ENCODE measurements around the gene NMUR1. TPM values are rescaled to one million over a fixed set of nuclear protein-coding genes. Genes with fewer than 3 reads are reported as not detected.
A peak's percentile ranks its signal among the peaks of the same experiment; 100 is the strongest.
"Not testable (repeated sequence)": the region's sequence is repeated elsewhere in the genome, so short reads cannot be mapped to it uniquely, and the experiment has no call there.

Gene NMUR1
- total RNA-seq, 4 donors from 2014 or later, result 0.15 to 0.31 (median 0.21) TPM; not detected in 1

DNA sequence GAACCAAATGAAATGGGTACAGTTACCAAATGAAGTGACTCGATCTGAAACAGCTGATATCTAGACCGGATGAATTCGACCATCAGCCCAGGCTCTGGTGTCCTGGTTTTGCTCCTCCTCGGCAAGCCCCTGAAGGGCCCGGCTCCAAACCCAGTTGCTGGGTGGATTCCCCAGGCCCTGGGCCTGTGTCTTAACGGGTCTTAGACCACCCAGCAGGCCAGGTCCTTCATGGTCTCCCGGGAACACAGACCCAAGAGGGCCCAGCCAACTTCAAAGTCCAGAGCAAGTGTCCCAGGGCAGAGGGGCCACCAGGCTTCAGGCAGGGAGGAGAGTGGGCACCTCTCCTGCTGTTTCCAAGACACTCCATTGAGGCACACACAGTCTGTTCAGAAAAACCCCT, 26.7 kb upstream of the NMUR1 start:
- peaks cover 4% of the 10 kb centered on the region for H3K9me3 ChIP-seq
- TF ChIP-seq EP300 (IDR thresholded peaks at IDR 0.05), result no peak
- TF ChIP-seq POLR2AphosphoS5 (IDR thresholded peaks at IDR 0.05), result no peak
- TF ChIP-seq, protein P1, sequence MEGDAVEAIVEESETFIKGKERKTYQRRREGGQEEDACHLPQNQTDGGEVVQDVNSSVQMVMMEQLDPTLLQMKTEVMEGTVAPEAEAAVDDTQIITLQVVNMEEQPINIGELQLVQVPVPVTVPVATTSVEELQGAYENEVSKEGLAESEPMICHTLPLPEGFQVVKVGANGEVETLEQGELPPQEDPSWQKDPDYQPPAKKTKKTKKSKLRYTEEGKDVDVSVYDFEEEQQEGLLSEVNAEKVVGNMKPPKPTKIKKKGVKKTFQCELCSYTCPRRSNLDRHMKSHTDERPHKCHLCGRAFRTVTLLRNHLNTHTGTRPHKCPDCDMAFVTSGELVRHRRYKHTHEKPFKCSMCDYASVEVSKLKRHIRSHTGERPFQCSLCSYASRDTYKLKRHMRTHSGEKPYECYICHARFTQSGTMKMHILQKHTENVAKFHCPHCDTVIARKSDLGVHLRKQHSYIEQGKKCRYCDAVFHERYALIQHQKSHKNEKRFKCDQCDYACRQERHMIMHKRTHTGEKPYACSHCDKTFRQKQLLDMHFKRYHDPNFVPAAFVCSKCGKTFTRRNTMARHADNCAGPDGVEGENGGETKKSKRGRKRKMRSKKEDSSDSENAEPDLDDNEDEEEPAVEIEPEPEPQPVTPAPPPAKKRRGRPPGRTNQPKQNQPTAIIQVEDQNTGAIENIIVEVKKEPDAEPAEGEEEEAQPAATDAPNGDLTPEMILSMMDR (IDR thresholded peaks at IDR 0.05), result no peak
- TF ChIP-seq POLR2A (IDR thresholded peaks at IDR 0.05), result no peak
- H3K27ac ChIP-seq, result no peak overlapping the region

DNA sequence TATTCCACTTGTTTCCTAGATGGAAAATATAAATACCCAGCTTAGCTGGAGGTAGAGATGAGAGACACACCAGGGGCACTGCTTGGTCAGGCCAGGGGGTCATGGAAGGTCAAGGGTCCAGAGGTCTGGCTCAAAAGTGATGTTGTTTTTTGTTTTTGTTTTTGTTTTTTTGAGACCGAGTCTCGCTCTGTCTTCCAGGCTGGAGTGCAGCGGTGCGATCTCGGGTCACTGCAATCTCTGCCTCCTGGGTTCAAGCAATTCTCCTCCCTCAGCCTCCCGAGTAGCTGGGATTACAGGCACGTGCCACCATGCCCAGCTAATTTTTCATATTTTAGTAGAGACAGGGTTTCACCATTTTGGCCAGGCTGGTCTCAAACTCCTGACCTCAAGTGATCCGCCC, 26.3 kb upstream of the NMUR1 start:
- not testable (repeated sequence) for H3K27me3 ChIP-seq; DNase-seq (ENCODE audit: low spot score in 2 of 2); H3K4me3 ChIP-seq; H3K36me3 ChIP-seq; H3K27ac ChIP-seq; H3K9me3 ChIP-seq
- H3K4me1 ChIP-seq, result peaks cover 20% of the 10 kb centered on the region
- 93% methylated on average over 8 of the region's 8 CpGs for WGBS

More for the DNA sequence above, 26.7 kb upstream of the NMUR1 start:
- DNase-seq (ENCODE audit: low spot score in 2 of 2), result no peak
- WGBS, result 76% methylated on average over 5 of the region's 7 CpGs
- H3K36me3 ChIP-seq, result no peaks in the 10 kb centered on the region
- H3K4me3 ChIP-seq, result no peak overlapping the region
- H3K4me1 ChIP-seq, result peaks cover 20% of the 10 kb centered on the region
- H3K27me3 ChIP-seq, result no peaks in the 10 kb centered on the region

DNA sequence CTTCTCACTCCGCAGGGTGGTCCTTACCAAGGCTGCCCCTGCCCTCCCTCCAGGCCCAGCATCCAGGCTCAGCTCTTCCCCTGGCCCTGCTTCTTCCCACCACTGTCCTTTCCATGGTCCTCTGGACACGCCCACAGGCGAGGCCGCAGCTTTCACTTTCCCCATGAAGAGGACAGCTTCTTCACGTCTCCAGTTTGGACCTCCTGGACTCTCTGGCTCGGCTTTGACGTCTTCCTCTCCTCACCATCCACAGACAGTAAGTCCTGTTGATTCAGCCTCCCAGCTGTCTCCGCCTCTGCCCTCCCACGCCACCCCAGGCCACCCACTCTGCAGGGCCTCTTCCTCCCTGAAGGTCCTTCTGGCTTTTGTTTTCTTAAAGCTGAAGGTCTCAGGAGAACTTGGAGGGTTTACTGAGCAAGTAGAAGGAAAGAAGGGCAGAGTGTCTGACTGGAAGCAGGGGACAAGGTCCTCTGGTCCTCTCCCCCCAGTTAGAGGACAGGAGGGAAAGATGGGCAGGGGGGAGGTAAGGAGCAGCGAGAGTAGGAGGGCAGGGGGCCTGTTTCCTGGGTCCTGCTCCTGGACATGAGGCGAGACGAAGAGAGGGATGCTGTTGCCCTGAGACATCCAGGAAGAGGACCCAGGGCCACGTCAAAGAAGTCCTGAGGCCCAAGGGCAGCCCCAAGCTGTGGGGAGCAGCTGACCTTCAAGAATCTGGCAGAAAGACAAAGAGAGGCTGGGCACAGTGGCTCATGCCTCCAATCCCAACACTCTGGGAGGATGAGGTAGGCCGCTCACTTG, 24.7 kb upstream of the NMUR1 start:
- DNase-seq (ENCODE audit: low spot score in 2 of 2), result no peak
- H3K9me3 ChIP-seq, result peaks cover 4% of the 10 kb centered on the region
- no peaks in the 10 kb centered on the region for H3K27me3 ChIP-seq
- 61% methylated on average over 14 of the region's 14 CpGs for WGBS
- peaks cover 20% of the 10 kb centered on the region for H3K4me1 ChIP-seq
- TF ChIP-seq POLR2AphosphoS5 (IDR thresholded peaks at IDR 0.05), result no peak
- no peak for TF ChIP-seq POLR2A (IDR thresholded peaks at IDR 0.05)
- TF ChIP-seq EP300 (IDR thresholded peaks at IDR 0.05), result no peak
- TF ChIP-seq, protein P1 (IDR thresholded peaks at IDR 0.05), result no peak
- H3K4me3 ChIP-seq, result peak overlapping the region; percentile 24
- no peaks in the 10 kb centered on the region for H3K36me3 ChIP-seq
- H3K27ac ChIP-seq, result peak overlapping the region; percentile 45

DNA sequence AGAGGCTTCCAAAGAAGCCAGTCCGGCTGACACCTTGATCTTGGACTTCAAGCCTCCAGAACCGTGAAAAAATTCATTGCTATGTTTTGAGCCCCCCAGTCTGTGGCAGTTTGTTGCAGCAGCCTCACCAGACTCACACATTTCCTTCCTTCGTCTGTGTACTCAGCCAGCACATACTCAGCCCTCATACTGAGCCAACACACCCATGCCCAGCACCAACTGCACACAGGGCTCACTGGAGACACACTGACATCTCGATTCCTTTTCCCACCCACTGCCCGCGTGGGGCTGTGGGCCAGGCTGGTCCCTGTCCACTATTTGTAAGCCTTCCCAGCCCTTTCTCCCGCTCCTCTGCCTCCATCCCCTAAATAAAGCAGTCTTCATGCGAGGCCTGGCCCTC, 24.1 kb upstream of the NMUR1 start:
- Histone ChIP-seq H3K27ac (peak overlapping the region; percentile 45), H3K36me3 (no peaks in the 10 kb centered on the region), H3K9me3 (peaks cover 4% of the 10 kb centered on the region), H3K4me3 (peak overlapping the region; percentile 24), H3K27me3 (no peaks in the 10 kb centered on the region), H3K4me1 (peaks cover 20% of the 10 kb centered on the region)
- no peak for TF ChIP-seq POLR2A (IDR thresholded peaks at IDR 0.05)
- 58% methylated on average over 8 of the region's 8 CpGs for WGBS
- no peak for DNase-seq (ENCODE audit: low spot score in 2 of 2)

DNA sequence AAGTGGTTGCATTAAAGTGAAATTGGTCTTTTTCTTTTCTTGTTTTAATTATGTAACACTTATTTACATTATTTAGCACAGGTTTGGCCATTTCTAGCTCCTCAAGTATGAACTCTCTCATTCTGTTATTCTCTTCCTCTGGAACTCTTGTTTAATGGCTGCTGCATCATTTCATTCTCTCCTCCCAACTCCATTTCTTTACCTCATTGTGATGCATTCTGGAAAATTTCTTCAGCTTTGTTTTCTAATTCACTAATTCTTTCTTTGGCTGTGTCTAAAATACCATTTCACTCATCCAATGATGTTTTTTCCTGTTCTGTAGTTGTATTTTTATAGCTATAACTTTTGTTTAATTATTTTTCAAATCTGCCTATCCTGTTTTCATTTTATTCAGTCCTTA, 22.5 kb upstream of the NMUR1 start:
- Histone ChIP-seq H3K4me3 (no peak overlapping the region), H3K27ac (no peak overlapping the region), H3K27me3 (no peaks in the 10 kb centered on the region), H3K9me3 (peaks cover 4% of the 10 kb centered on the region), H3K36me3 (no peaks in the 10 kb centered on the region), H3K4me1 (peaks cover 16% of the 10 kb centered on the region)
- DNase-seq (ENCODE audit: low spot score in 2 of 2), result no peak
- TF ChIP-seq POLR2A (IDR thresholded peaks at IDR 0.05), result no peak
- no peak for TF ChIP-seq POLR2AphosphoS5 (IDR thresholded peaks at IDR 0.05)
- TF ChIP-seq, protein P1 (IDR thresholded peaks at IDR 0.05), result no peak
- no peak for TF ChIP-seq EP300 (IDR thresholded peaks at IDR 0.05)

DNA sequence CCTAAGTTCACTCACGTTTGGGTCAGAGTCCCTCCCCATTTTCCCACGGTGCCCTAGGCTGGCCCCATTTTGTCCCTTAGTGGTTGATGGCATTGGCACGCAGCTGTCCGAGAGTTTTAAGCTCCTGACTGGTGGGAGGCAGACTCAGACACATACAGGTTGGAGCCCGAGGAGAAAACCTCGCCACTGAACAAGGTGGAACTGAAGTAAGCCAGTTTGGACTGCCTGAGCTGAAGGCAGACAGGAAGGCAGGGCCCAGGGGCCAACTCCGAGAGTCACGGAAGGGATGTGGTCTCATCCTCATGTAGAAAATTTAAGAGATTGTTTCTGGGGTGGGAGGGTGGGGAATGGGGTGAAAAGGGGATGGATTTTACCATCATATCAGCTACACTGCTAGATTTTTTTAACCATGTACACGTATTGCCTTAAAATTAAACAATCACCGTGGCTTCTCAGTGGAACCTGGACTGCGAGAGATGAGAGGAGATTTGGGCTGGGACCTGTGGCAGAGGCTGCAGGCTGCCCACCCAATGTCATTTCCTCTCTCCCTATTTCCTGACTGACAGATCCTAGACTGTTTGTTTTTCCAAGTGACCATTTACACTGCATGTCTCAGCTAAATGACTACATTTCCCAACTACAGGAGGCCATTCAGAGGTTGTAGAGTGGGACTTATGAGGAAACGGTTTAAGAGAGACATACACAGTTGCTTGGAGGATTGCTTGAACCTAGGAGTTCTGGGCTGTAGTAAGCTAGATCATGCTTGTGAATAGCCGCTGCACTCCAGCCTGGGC, 19.4 kb upstream of the NMUR1 start:
- H3K9me3 ChIP-seq, result peaks cover 4% of the 10 kb centered on the region
- DNase-seq (ENCODE audit: low spot score in 2 of 2), result no peak
- H3K27ac ChIP-seq, result no peak overlapping the region
- H3K27me3 ChIP-seq, result no peaks in the 10 kb centered on the region
- peaks cover 11% of the 10 kb centered on the region for H3K4me1 ChIP-seq
- TF ChIP-seq, protein P1 (IDR thresholded peaks at IDR 0.05), result no peak
- no peak for TF ChIP-seq POLR2AphosphoS5 (IDR thresholded peaks at IDR 0.05)
- no peak for TF ChIP-seq EP300 (IDR thresholded peaks at IDR 0.05)
- no peak for TF ChIP-seq POLR2A (IDR thresholded peaks at IDR 0.05)
- H3K36me3 ChIP-seq, result no peaks in the 10 kb centered on the region
- no peak overlapping the region for H3K4me3 ChIP-seq
- WGBS, result 90% methylated on average over 13 of the region's 13 CpGs
